Measurements from ENCODE around the gene CROCC2.

GRCh38 chr2:240965296-240965904 is 59.3 kb downstream of the CROCC2 start:
- TF ChIP-seq CTCF (conservative IDR thresholded peaks at IDR 0.05; ENCODE audit: low read length) (no peak), EZH2phosphoT487 (IDR thresholded peaks at IDR 0.05; ENCODE audit: borderline replicate concordance, low read depth, low read length) (no peak)
